IPS-15b (cell line): ENCODE results near the gene ABL1.

Experiments used
- H3K27me3 ChIP-seq: one replicate; pipeline ENCODE4 v1.6.1; 2013; ENCODE audit warnings: low read length; ENCODE audit not compliant: control insufficient read depth, insufficient read depth
- H3K36me3 ChIP-seq: one replicate; pipeline ENCODE4 v1.6.1; 2013; ENCODE audit warnings: low read length; ENCODE audit not compliant: control insufficient read depth, insufficient read depth
- H3K4me1 ChIP-seq: one replicate; pipeline ENCODE4 v1.6.1; 2013; ENCODE audit warnings: mild to moderate bottlenecking, low read length; ENCODE audit not compliant: control insufficient read depth, insufficient read depth
- H3K4me3 ChIP-seq: one replicate; pipeline ENCODE4 v1.5.1; 2013; ENCODE audit warnings: low read depth, low read length
- H3K9ac ChIP-seq: one replicate; pipeline ENCODE4 v1.6.1; 2013; ENCODE audit warnings: low read depth, mild to moderate bottlenecking, low read length
- H3K9me3 ChIP-seq: one replicate; pipeline ENCODE4 v1.6.1; 2013; ENCODE audit warnings: mild to moderate bottlenecking, low read length; ENCODE audit not compliant: control insufficient read depth, insufficient read depth

Gene ABL1

DNA sequence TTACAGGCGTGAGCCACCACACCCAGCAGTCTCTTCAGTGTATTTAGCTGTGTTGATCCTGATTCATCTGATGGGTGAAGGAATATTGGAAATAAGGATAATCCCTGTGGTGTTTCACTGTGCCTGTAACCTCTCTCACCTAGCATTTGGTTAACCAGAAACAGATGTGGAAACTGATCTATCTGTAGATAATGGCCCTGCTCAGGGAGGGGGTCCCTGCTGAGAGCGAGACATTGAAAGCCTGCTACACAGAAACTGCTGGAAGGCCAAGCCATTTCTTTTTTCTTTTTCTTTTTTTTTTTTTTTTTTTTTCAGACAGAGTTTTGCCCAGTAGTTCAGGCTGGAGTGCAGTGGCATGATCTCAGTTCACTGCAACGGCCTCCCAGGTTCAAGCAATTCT is 33.2 kb downstream of the ABL1 start:
- Histone ChIP-seq H3K27me3 (no peaks in the 10 kb centered on the region), H3K36me3 (peaks cover 14% of the 10 kb centered on the region), H3K9ac (no peak overlapping the region), H3K9me3 (no peaks in the 10 kb centered on the region), H3K4me1 (no peaks in the 10 kb centered on the region), H3K4me3 (no peak overlapping the region)

DNA sequence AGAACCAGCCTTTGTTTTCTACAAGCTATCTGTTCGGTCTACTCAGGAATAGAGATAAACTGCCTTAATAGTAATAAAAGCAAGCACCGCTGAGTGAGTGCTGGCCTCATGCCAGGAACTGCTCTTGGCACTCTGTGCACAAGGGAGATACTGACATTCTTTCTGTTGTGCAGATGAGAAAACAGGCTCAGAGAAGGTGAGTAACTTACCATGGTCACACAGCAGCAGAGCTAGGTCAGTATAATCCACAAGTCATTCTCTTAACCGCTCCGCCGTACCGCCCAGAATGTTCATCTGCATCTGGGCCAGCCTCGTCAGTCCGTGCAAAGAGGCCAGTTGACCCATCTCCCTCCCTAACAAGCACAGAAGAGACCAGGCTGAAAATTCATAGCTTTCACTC is 34.2 kb downstream of the ABL1 start:
- Histone ChIP-seq H3K27me3 (no peaks in the 10 kb centered on the region), H3K4me1 (no peaks in the 10 kb centered on the region), H3K9me3 (no peaks in the 10 kb centered on the region), H3K36me3 (peaks cover 23% of the 10 kb centered on the region), H3K9ac (no peak overlapping the region), H3K4me3 (no peak overlapping the region)

DNA sequence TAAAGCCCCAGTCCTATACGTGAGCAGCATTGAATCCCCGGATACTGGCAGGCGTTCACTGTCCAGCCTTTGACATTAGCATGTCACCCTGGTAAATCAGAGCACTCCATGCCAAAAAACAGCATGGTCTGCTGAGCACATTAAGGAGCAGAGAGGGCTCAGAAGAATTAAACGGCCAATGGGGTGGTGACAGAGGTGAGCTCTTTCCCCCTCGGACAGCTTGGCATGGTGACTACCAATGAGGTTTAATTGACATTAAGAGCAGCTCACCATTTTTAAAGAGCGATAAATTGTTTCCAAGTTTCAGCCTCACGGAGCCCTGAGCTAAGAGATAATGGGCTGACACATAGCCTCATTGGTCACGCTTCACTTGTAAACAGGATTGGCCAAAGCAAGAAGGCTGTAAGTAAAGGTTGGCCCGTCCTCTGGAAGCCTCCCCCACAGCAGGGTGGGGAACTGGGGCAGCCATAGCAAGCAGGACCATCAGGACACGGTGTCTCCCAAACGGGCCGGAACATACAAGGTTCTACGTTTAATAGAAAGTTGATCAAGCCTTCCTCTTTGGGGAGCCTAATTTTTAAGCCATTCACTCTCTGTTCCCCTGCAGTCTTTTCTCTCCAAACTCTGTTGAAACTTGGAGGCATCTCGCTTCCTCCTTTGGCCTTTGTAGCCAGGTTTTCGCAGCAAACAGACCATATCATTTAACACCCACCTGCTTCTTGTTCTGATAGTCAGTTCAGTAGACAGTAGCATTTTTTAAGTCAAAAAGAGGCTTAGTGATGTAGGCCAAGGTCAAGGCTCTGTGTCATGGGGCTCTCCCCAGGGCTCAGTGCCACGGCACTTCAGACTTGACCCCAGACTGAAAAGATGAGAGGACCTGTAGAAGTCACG is 35.7 kb downstream of the ABL1 start:
- Histone ChIP-seq H3K27me3 (no peaks in the 10 kb centered on the region), H3K36me3 (peaks cover 33% of the 10 kb centered on the region), H3K9ac (no peak overlapping the region)

DNA sequence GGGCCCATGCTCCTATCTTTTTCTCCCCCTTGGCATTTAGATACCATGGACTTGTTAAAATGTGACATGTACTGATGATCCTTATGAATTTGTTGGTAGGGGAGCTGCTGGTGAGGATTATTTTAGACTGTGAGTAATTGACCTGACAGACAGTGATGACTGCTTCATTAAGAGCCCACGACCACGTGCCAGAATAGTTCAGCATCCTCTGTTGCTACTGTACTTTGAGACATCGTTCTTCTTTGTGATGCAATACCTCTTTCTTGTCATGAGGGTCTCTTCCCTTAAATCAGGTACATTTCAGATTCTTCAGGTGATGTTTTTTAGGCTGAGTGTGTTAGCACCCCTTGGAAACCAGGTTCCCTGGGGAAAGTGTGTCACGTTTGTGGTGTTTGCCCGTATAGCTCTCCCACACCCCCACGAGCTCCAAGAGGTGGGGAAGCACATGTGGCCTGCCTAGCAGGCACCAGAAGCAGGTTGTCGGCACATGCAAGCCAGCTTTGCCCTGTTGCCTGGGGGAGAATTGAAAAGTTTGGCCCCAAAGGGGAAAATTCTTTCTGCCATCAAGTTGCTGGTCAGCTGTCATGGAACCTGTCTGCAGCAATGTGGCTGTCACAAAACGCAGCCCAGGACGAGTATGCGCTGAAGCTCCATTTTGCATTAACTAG is 36.5 kb downstream of the ABL1 start:
- no peak overlapping the region for H3K9ac ChIP-seq
- H3K36me3 ChIP-seq: peaks cover 33% of the 10 kb centered on the region
- H3K9me3 ChIP-seq: no peaks in the 10 kb centered on the region
- H3K4me3 ChIP-seq: no peak overlapping the region
- no peaks in the 10 kb centered on the region for H3K27me3 ChIP-seq
- no peaks in the 10 kb centered on the region for H3K4me1 ChIP-seq

More for the DNA sequence above, 35.7 kb downstream of the ABL1 start:
- Histone ChIP-seq H3K4me3 (no peak overlapping the region), H3K9me3 (no peaks in the 10 kb centered on the region), H3K4me1 (no peaks in the 10 kb centered on the region)

DNA sequence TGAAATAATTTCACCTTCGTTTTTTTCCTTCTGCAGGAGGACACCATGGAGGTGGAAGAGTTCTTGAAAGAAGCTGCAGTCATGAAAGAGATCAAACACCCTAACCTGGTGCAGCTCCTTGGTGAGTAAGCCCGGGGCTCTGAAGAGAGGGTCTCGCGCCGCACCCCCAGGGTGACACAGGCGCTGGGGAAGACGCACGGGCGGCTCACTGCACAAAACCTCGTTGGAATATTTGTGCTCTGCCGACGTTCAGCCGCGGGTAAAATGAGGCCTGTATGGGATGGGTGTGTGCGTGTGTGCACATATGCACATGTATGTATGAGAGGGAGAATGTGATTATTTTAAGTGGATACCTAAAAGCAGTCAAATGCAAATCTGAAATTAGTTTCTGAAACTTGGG is 37.0 kb downstream of the ABL1 start:
- no peak overlapping the region for H3K9ac ChIP-seq
- no peak overlapping the region for H3K4me3 ChIP-seq
- H3K36me3 ChIP-seq: peaks cover 33% of the 10 kb centered on the region
- no peaks in the 10 kb centered on the region for H3K4me1 ChIP-seq
- no peaks in the 10 kb centered on the region for H3K9me3 ChIP-seq
- H3K27me3 ChIP-seq: no peaks in the 10 kb centered on the region

DNA sequence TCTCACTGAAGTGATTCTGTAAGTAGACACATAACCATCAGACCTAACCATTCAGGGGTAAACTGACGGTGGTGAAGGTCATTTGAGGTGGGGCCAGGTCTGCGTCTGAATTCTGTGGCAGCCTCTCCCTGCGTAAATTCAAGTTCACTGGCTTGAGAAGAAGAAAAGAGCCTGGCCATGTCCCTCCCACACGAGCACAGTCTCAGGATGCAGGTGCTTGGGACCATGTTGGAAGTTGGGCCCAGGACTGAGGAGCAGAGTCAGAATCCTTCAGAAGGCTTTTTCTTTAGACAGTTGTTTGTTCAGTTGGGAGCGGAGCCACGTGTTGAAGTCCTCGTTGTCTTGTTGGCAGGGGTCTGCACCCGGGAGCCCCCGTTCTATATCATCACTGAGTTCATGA is 37.5 kb downstream of the ABL1 start:
- Histone ChIP-seq H3K9me3 (no peaks in the 10 kb centered on the region), H3K4me3 (no peak overlapping the region), H3K36me3 (peaks cover 33% of the 10 kb centered on the region), H3K27me3 (no peaks in the 10 kb centered on the region), H3K9ac (no peak overlapping the region), H3K4me1 (no peaks in the 10 kb centered on the region)

DNA sequence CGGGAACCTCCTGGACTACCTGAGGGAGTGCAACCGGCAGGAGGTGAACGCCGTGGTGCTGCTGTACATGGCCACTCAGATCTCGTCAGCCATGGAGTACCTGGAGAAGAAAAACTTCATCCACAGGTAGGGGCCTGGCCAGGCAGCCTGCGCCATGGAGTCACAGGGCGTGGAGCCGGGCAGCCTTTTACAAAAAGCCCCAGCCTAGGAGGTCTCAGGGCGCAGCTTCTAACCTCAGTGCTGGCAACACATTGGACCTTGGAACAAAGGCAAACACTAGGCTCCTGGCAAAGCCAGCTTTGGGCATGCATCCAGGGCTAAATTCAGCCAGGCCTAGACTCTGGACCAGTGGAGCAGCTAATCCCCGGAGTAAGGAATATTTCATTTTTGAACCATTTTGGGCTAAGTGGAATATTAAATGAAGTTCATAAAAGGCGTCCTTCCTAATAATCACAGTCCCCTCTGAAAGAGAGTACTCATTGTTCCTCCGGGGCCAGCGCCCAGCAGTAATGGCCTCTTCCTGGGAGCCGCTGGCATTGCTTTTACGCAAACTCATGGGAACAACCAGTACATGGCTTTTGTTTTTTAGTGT is 38.0 kb downstream of the ABL1 start:
- Histone ChIP-seq H3K27me3 (no peaks in the 10 kb centered on the region), H3K4me3 (no peak overlapping the region), H3K9me3 (no peaks in the 10 kb centered on the region), H3K36me3 (peaks cover 33% of the 10 kb centered on the region), H3K9ac (no peak overlapping the region), H3K4me1 (no peaks in the 10 kb centered on the region)

DNA sequence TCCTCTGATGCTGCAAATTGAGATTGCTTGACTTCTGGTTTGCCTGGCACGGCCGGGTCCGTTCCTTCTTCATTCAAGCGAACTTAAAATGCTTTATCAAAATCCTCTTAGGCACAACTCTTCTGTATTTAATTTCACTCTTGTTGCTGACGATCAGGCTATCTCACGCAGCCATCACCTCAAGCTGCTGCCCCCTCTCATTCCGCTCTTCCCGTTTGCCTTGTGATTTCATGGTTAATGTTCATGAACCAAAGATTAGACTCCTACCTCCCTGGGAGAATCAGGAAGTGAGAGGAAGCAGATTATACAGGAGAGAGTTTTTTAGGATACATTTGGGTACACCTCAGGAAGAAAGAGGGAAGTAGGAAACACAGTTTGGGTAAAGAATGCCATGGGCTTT is 38.9 kb downstream of the ABL1 start:
- Histone ChIP-seq H3K4me3 (no peak overlapping the region), H3K36me3 (peaks cover 33% of the 10 kb centered on the region), H3K9me3 (no peaks in the 10 kb centered on the region), H3K27me3 (no peaks in the 10 kb centered on the region), H3K9ac (no peak overlapping the region), H3K4me1 (no peaks in the 10 kb centered on the region)

DNA sequence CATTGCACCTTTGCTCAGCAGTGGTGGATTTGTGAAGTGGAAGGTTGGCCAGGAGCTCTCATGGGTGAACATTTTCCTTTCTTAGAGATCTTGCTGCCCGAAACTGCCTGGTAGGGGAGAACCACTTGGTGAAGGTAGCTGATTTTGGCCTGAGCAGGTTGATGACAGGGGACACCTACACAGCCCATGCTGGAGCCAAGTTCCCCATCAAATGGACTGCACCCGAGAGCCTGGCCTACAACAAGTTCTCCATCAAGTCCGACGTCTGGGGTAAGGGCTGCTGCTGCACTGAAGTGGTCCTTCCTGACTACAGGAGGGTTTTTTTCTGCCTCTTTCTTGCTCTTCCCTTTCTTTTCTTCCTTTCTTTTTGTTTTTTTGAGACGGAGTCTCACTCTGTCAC is 39.7 kb downstream of the ABL1 start:
- H3K36me3 ChIP-seq: peaks cover 37% of the 10 kb centered on the region

DNA sequence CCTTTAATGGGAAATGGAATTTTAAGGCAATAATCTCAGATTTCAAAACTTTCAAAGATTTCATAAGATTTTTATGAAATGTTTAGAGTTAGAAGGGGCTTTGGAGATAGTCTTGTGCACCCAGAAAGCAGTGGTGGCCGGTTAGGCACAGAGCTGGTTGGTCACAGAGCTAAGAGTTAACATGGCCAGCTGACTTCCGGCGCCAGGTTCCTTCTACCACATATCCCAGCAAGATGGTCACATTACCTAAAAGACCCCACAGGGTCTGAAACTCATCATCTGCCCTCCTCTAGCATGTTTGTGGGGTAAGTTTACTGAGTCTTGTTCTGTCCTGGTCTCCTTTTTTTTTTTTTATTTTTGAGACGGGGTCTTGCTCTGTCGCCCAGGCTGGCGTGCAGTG is 42.2 kb downstream of the ABL1 start:
- Histone ChIP-seq H3K4me1 (no peaks in the 10 kb centered on the region), H3K36me3 (peaks cover 56% of the 10 kb centered on the region), H3K9ac (no peak overlapping the region)

More for the DNA sequence above, 39.7 kb downstream of the ABL1 start:
- no peaks in the 10 kb centered on the region for H3K4me1 ChIP-seq
- no peak overlapping the region for H3K4me3 ChIP-seq
- no peaks in the 10 kb centered on the region for H3K9me3 ChIP-seq
- no peaks in the 10 kb centered on the region for H3K27me3 ChIP-seq
- no peak overlapping the region for H3K9ac ChIP-seq

DNA sequence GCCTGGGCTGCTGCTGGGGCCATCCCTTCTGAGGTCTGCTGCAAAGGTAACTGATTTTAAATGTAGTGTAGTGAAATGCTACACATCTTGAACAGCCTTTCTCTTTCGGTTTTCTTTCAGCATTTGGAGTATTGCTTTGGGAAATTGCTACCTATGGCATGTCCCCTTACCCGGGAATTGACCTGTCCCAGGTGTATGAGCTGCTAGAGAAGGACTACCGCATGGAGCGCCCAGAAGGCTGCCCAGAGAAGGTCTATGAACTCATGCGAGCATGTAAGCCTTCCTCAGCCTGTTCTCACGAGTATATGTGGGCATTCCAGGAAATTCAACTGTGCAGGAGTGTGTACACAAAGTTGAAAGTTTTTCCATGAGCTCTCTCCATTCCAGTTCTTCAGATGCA is 43.2 kb downstream of the ABL1 start:
- H3K4me3 ChIP-seq: no peak overlapping the region
- no peak overlapping the region for H3K9ac ChIP-seq
- no peaks in the 10 kb centered on the region for H3K4me1 ChIP-seq
- peaks cover 46% of the 10 kb centered on the region for H3K36me3 ChIP-seq
- H3K27me3 ChIP-seq: no peaks in the 10 kb centered on the region
- H3K9me3 ChIP-seq: no peaks in the 10 kb centered on the region

More for the DNA sequence above, 42.2 kb downstream of the ABL1 start:
- H3K9me3 ChIP-seq: no peaks in the 10 kb centered on the region
- no peak overlapping the region for H3K4me3 ChIP-seq
- H3K27me3 ChIP-seq: no peaks in the 10 kb centered on the region
